D721Med (cell line): Measurements from ENCODE around the gene B3GALT2.

Source experiments
- DNase-seq: peaks from one replicate; pipeline ENCODE4 v3.0.0; 2011; ENCODE audit warnings: low spot score; ENCODE audit not compliant: insufficient read length
- FAIRE-seq: peaks from 2 replicates; lab custom pipeline; 2011; peaks lifted over from hg19 to GRCh38; lab: Jason Lieb, UNC
- TF ChIP-seq, protein P1 (sequence below): IDR thresholded peaks from 2 replicates; pipeline ENCODE4 v1.5.1; 2012; ENCODE audit warnings: mild to moderate bottlenecking, control low read depth; ENCODE audit not compliant: insufficient read depth; ENCODE audit errors: missing control alignments

Gene B3GALT2

GRCh38 chr1:193216920-193217319, 30.5 kb upstream of the B3GALT2 start:
- TF ChIP-seq, protein P1, sequence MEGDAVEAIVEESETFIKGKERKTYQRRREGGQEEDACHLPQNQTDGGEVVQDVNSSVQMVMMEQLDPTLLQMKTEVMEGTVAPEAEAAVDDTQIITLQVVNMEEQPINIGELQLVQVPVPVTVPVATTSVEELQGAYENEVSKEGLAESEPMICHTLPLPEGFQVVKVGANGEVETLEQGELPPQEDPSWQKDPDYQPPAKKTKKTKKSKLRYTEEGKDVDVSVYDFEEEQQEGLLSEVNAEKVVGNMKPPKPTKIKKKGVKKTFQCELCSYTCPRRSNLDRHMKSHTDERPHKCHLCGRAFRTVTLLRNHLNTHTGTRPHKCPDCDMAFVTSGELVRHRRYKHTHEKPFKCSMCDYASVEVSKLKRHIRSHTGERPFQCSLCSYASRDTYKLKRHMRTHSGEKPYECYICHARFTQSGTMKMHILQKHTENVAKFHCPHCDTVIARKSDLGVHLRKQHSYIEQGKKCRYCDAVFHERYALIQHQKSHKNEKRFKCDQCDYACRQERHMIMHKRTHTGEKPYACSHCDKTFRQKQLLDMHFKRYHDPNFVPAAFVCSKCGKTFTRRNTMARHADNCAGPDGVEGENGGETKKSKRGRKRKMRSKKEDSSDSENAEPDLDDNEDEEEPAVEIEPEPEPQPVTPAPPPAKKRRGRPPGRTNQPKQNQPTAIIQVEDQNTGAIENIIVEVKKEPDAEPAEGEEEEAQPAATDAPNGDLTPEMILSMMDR = no peak
- FAIRE-seq (no peak), DNase-seq (no peak)

DNA sequence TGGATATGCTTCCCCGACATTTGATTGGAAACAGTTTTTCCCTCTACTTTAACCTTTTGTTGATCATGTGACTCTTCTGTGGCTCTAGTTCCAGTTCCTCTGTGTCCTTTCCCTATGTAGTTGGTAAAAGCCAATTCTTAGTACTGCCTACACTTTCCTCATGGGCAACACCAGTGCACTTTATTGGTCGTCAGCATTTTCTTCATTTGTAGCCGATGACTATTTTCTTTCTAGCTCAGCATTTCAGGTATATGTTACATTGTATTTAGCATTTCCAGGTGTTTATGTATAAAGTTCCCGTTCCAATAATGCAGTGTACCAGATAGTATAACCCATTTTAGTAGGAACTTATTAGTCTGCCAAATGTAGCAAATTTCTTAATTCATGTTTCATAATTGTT, 27.6 kb upstream of the B3GALT2 start:
- FAIRE-seq = no peak
- DNase-seq = no peak
- TF ChIP-seq, protein P1 = no peak

DNA sequence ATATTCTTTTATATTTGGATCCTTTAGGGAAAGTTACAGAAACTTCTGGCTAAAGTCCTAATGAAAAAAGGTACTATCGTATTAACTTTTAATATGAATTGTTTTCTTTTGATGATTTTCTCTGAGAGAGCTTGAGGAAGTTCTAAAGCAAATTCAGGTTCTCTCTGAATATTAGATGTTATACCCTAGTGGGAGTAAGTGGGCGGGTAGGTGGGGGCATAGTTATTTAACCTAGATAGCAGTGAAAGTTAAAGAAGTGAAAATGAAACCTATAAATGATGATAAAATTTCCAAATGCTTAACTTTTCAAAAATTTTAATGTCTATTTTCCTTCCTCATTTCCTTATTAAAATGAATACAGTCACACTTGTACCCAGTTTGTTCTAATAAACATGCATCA, 26.2 kb upstream of the B3GALT2 start:
- TF ChIP-seq, protein P1 = no peak
- DNase-seq = no peak
- no peak for FAIRE-seq

GRCh38 chr1:193211539-193211938, 25.1 kb upstream of the B3GALT2 start:
- DNase-seq (no peak), FAIRE-seq (peak; percentile 60)
- TF ChIP-seq, protein P1 = no peak

DNA sequence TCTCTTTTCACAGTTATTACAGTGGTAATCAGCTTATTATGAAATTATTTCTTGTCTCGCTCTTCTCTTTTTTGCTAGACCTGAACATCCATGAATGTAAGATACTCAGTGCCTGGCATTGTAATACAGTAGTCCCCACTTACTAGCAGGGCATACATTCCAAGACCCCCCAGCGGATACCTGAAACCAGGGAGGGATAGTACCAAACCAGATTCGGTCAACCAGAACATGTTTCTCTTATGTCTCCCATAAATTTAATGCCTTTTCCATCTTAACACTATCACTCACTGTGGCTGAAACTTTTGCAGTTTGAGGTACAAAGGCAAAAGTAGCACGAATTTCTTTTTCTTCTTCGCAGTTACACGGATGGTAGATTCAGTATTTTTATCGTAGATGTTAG, 24.6 kb upstream of the B3GALT2 start:
- DNase-seq (no peak), FAIRE-seq (no peak)
- TF ChIP-seq, protein P1 = no peak

GRCh38 chr1:193201021-193201420, 14.6 kb upstream of the B3GALT2 start:
- DNase-seq (no peak), FAIRE-seq (no peak)
- TF ChIP-seq, protein P1 = no peak

DNA sequence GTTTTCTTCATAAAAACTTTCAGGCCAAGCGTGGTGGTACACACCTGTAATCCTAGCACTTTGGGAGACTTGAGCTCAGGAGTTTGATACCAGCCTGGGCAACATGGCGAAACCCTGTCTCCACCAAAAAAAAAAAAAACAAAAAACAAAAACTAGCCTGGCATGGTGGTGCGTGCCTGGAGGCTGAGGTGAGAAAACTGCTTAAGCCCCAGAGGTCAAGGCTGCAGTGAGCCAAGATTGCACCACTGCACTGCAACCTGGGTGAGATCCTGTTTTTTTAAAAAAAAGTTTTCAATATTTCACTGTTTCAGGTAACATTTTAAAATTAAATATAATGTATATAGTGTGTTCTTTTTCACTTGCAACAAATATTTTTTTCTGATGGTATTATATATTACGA, 13.5 kb upstream of the B3GALT2 start:
- FAIRE-seq (no peak), DNase-seq (no peak)
- TF ChIP-seq, protein P1 = no peak
